Panc1 (cell line): Measurements from ENCODE around the gene CAMKK2.

Source experiments
- SIN3A ChIP-seq: IDR thresholded peaks from 2 replicates; pipeline ENCODE4 v1.6.1; 2012; ENCODE audit warnings: low read depth, mild to moderate bottlenecking, low read length, moderate library complexity, borderline replicate concordance; ENCODE audit not compliant: insufficient read depth
- TF ChIP-seq, protein P1 (sequence below): fragments of 450-650 bp; IDR thresholded peaks from 2 replicates; pipeline ENCODE4 v1.5.1; 2017; ENCODE audit warnings: mild to moderate bottlenecking
- TF ChIP-seq, protein P2 (sequence below), 2 experiments: IDR thresholded peaks; 2 replicates each; pipeline ENCODE4 v1.6.1; 2011 to 2012; ENCODE audit warnings: low read depth in 2 of 2, control low read depth in 1 of 2, low read length in 1 of 2, mild to moderate bottlenecking in 1 of 2, moderate library complexity in 1 of 2; ENCODE audit not compliant: insufficient read depth in 1 of 2

DNA sequence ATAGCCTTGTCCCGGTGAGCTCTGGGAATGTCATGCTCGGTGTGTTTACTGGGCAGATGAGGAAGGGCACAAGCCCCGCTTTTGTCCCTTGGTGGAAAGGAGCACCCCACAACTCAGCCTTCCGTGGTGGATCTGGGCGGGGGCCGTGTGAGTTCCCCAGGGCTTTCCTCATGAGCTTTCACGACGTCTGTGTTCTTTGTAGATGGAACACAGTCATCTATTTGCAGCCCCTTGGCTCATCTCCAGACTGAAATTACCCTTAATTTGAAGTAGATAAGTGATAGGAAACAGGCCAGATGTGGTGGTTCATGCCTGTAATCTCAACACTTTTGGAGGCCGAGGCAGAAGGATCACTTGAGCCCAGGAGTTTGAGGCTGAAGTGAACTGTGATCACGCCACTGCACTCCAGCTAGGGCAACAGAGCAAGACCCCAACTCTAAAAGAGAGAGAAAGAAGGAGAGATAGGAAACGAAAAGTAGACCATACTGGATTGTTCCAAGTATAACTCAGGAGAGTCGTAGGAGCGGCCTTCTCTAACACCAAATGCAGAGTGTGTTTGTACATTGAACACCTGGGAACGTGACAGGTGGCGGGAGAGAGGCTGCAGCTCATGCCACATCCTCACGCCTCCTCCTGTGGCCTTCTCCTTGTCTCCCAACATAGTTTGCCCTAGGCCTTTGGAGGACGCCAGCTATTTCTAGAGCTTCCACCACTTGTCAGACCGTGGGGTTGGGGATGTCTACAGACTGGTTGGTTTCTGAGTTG, 77.7 kb downstream of the CAMKK2 start:
- TF ChIP-seq, protein P1, sequence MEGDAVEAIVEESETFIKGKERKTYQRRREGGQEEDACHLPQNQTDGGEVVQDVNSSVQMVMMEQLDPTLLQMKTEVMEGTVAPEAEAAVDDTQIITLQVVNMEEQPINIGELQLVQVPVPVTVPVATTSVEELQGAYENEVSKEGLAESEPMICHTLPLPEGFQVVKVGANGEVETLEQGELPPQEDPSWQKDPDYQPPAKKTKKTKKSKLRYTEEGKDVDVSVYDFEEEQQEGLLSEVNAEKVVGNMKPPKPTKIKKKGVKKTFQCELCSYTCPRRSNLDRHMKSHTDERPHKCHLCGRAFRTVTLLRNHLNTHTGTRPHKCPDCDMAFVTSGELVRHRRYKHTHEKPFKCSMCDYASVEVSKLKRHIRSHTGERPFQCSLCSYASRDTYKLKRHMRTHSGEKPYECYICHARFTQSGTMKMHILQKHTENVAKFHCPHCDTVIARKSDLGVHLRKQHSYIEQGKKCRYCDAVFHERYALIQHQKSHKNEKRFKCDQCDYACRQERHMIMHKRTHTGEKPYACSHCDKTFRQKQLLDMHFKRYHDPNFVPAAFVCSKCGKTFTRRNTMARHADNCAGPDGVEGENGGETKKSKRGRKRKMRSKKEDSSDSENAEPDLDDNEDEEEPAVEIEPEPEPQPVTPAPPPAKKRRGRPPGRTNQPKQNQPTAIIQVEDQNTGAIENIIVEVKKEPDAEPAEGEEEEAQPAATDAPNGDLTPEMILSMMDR = no peak
- TF ChIP-seq SIN3A = no peak
- TF ChIP-seq, protein P2, sequence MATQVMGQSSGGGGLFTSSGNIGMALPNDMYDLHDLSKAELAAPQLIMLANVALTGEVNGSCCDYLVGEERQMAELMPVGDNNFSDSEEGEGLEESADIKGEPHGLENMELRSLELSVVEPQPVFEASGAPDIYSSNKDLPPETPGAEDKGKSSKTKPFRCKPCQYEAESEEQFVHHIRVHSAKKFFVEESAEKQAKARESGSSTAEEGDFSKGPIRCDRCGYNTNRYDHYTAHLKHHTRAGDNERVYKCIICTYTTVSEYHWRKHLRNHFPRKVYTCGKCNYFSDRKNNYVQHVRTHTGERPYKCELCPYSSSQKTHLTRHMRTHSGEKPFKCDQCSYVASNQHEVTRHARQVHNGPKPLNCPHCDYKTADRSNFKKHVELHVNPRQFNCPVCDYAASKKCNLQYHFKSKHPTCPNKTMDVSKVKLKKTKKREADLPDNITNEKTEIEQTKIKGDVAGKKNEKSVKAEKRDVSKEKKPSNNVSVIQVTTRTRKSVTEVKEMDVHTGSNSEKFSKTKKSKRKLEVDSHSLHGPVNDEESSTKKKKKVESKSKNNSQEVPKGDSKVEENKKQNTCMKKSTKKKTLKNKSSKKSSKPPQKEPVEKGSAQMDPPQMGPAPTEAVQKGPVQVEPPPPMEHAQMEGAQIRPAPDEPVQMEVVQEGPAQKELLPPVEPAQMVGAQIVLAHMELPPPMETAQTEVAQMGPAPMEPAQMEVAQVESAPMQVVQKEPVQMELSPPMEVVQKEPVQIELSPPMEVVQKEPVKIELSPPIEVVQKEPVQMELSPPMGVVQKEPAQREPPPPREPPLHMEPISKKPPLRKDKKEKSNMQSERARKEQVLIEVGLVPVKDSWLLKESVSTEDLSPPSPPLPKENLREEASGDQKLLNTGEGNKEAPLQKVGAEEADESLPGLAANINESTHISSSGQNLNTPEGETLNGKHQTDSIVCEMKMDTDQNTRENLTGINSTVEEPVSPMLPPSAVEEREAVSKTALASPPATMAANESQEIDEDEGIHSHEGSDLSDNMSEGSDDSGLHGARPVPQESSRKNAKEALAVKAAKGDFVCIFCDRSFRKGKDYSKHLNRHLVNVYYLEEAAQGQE (IDR thresholded peaks at IDR 0.05; ENCODE audit: insufficient read depth in 1 of 2, low read depth in 2 of 2, low read length in 1 of 2) = no peak
